SU-DHL-6 (cell line): ENCODE data around the gene PHF24.

Source experiments
- H2AFZ ChIP-seq: fragments of 200-600 bp; sonication (generic); 2 replicates; pipeline ENCODE4 v1.6.1; 2014; ENCODE audit warnings: low read depth, mild to moderate bottlenecking, moderate library complexity, mixed read lengths, antibody characterized with exemption, low read length; ENCODE audit not compliant: severe bottlenecking
- H3F3A ChIP-seq: fragments of 200-600 bp; shearing (Covaris generic); 2 replicates; pipeline ENCODE4 v1.6.0; 2016; ENCODE audit warnings: antibody characterized with exemption, mild to moderate bottlenecking; ENCODE audit not compliant: insufficient read depth
- H3K27ac ChIP-seq: fragments of 200-600 bp; sonication (generic); 2 replicates; pipeline ENCODE4 v1.5.1; 2016; ENCODE audit warnings: low read depth, mild to moderate bottlenecking, low read length, moderate library complexity, mixed read lengths
- H3K27me3 ChIP-seq: fragments of 200-600 bp; sonication (generic), shearing (Covaris generic); 2 replicates; pipeline ENCODE4 v1.6.0; 2014; ENCODE audit warnings: mild to moderate bottlenecking, low read length
- H3K36me3 ChIP-seq: fragments of 200-600 bp; sonication (generic); 2 replicates; pipeline ENCODE4 v1.6.1; 2014; ENCODE audit warnings: mild to moderate bottlenecking, low read length, mixed read lengths
- H3K4me2 ChIP-seq: fragments of 300-600, 200-600 bp; shearing (Covaris generic), sonication (generic); 2 replicates; pipeline ENCODE4 v1.6.0; 2014; ENCODE audit warnings: low read length, low read depth, mild to moderate bottlenecking; ENCODE audit not compliant: poor library complexity, severe bottlenecking
- H3K4me3 ChIP-seq: fragments of 200-600 bp; sonication (generic); 2 replicates; pipeline ENCODE4 v1.5.1; 2014; ENCODE audit warnings: antibody characterized with exemption, low read length, mild to moderate bottlenecking, mixed read lengths; ENCODE audit not compliant: insufficient read depth, poor library complexity, severe bottlenecking
- H3K79me2 ChIP-seq: fragments of 200-600 bp; sonication (generic); 2 replicates; pipeline ENCODE4 v1.6.1; 2014; ENCODE audit warnings: mild to moderate bottlenecking, low read length, moderate library complexity; ENCODE audit not compliant: insufficient read depth
- H3K9ac ChIP-seq: fragments of 200-600 bp; sonication (generic); 2 replicates; pipeline ENCODE4 v1.7.0; 2014; ENCODE audit warnings: mild to moderate bottlenecking, low read length
- H3K9me2 ChIP-seq: fragments of 200-600 bp; sonication (generic); replicated peaks from 2 replicates; pipeline ENCODE4 v1.6.1; 2014; ENCODE audit warnings: low read length; ENCODE audit not compliant: insufficient read depth
- H3K9me3 ChIP-seq: fragments of 200-600 bp; sonication (generic); 2 replicates; pipeline ENCODE4 v1.6.1; 2014; ENCODE audit warnings: low read length, mixed read lengths; ENCODE audit not compliant: insufficient read depth
- H4K20me1 ChIP-seq: fragments of 200-600 bp; sonication (generic); 2 replicates; pipeline ENCODE4 v1.6.1; 2014; ENCODE audit warnings: low read depth, mild to moderate bottlenecking, antibody characterized with exemption, low read length, moderate library complexity, mixed read lengths
- EZH2phosphoT487 ChIP-seq: fragments of 200-600 bp; sonication (generic), shearing (Covaris generic); conservative IDR thresholded peaks from 2 replicates; pipeline ENCODE4 v1.6.1; 2018; ENCODE audit warnings: mild to moderate bottlenecking, antibody characterized with exemption, low read length, moderate library complexity, mixed read lengths
- TF ChIP-seq, protein P1 (sequence below): fragments of 200-600 bp; sonication (generic); IDR thresholded peaks from one replicate; pipeline ENCODE4 v1.5.1; 2017; ENCODE audit warnings: antibody characterized with exemption, mild to moderate bottlenecking, low read length, moderate library complexity; ENCODE audit not compliant: insufficient read depth, poor library complexity, severe bottlenecking

Gene PHF24

DNA sequence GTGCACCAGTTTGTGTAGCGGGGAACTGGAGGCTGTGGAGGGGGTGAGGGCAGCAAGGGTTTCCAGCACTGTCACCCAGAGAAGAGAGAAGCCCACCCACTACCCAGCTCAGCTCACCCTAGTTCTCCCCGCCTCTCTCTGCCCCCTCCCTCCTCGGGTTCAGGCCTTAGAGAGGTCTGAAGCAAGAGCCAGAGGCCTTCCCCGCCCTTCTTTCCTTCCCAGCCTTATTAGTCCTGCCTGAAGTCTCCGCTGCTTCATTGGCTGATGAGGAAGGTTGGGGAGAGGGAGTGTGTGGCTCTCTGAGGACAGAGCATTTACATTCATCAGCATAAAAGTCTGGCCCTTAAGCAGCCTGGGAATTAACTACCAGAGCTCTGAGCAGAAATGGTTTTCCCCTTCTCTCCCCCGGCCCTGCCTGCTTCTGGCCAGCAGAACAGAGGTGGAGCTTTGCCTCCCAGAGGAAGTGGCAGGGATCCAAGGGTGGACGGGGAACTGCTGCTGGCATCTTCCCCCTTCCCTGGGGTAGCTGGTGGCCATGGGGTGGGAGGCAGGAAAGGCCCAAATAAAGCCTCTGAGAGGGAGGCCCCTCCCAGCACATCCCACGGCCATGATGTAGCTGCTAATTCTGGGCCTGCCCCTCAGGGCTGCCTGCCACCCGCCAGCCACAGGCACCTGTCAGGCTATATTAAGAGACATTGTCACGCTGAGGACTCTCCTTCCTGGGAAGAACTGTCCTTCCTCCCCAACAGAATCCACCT, 35.6 kb downstream of the PHF24 start:
- no peaks in the 10 kb centered on the region for H3K79me2 ChIP-seq
- no peak for TF ChIP-seq EZH2phosphoT487
- TF ChIP-seq, protein P1, sequence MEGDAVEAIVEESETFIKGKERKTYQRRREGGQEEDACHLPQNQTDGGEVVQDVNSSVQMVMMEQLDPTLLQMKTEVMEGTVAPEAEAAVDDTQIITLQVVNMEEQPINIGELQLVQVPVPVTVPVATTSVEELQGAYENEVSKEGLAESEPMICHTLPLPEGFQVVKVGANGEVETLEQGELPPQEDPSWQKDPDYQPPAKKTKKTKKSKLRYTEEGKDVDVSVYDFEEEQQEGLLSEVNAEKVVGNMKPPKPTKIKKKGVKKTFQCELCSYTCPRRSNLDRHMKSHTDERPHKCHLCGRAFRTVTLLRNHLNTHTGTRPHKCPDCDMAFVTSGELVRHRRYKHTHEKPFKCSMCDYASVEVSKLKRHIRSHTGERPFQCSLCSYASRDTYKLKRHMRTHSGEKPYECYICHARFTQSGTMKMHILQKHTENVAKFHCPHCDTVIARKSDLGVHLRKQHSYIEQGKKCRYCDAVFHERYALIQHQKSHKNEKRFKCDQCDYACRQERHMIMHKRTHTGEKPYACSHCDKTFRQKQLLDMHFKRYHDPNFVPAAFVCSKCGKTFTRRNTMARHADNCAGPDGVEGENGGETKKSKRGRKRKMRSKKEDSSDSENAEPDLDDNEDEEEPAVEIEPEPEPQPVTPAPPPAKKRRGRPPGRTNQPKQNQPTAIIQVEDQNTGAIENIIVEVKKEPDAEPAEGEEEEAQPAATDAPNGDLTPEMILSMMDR, result no peak
- no peaks in the 10 kb centered on the region for H3K9me3 ChIP-seq
- no peak overlapping the region for H2AFZ ChIP-seq
- H3K4me2 ChIP-seq, result no peak overlapping the region
- H3K27me3 ChIP-seq, result no peaks in the 10 kb centered on the region
- H3K9ac ChIP-seq, result no peak overlapping the region
- no peak overlapping the region for H3K27ac ChIP-seq
- H3K36me3 ChIP-seq, result no peaks in the 10 kb centered on the region
- H3K9me2 ChIP-seq, result no peaks in the 10 kb centered on the region
- no peaks in the 10 kb centered on the region for H3F3A ChIP-seq
- no peaks in the 10 kb centered on the region for H4K20me1 ChIP-seq
- no peak overlapping the region for H3K4me3 ChIP-seq

- H3K9me2 ChIP-seq, result no peaks in the 10 kb centered on the region
- TF ChIP-seq EZH2phosphoT487, result no peak
- TF ChIP-seq, protein P1, result peak; percentile 41
- H4K20me1 ChIP-seq, result no peaks in the 10 kb centered on the region
- no peak overlapping the region for H3K9ac ChIP-seq
- no peak overlapping the region for H3K4me2 ChIP-seq
- no peaks in the 10 kb centered on the region for H3K79me2 ChIP-seq
- no peaks in the 10 kb centered on the region for H3K36me3 ChIP-seq
- no peak overlapping the region for H2AFZ ChIP-seq
- no peaks in the 10 kb centered on the region for H3F3A ChIP-seq
- H3K9me3 ChIP-seq, result no peaks in the 10 kb centered on the region
- H3K27me3 ChIP-seq, result no peaks in the 10 kb centered on the region
- H3K4me3 ChIP-seq, result no peak overlapping the region
- H3K27ac ChIP-seq, result no peak overlapping the region
These were observed 36.3 kb downstream of the PHF24 start for GRCh38 chr9:34994260-34994899.

- Histone ChIP-seq H3K9me3 (no peaks in the 10 kb centered on the region), H3K27me3 (no peaks in the 10 kb centered on the region), H3K36me3 (no peaks in the 10 kb centered on the region), H4K20me1 (no peaks in the 10 kb centered on the region), H3F3A (no peaks in the 10 kb centered on the region), H2AFZ (no peak overlapping the region), H3K27ac (no peak overlapping the region), H3K79me2 (no peaks in the 10 kb centered on the region), H3K9me2 (no peaks in the 10 kb centered on the region), H3K9ac (no peak overlapping the region), H3K4me2 (no peak overlapping the region), H3K4me3 (no peak overlapping the region)
- TF ChIP-seq, protein P1, result no peak
- TF ChIP-seq EZH2phosphoT487, result no peak
These were observed 37.0 kb downstream of the PHF24 start for GRCh38 chr9:34994900-34995669.
